HepG2 (cell line): Measurements from ENCODE around the gene GRK3. TPM values are rescaled to one million over a fixed set of nuclear protein-coding genes. Genes with fewer than 3 reads are reported as not detected.

Source experiments
- ATAC-seq: fragments of 200-7000 bp; cut with Tn5 transposase; 3 replicates; pipeline ENCODE4 v1.9.1; 2020; ENCODE audit warnings: mild to moderate bottlenecking, moderate library complexity
- BruUV-seq: library from RNA; stranded (reverse); fragments of 400-500 nt; replicated peaks from 2 replicates; lab custom pipeline; 2021; lab: Mats Ljungman, UMichigan
- CTCF ChIA-PET: fragments of 300-600 bp; formaldehyde crosslinking; extraction: SDS; loops from one replicate; lab custom pipeline; 2021; ENCODE audit warnings: low total read pairs, inconsistent platforms, low intra/inter-chr PET ratio; lab: Yijun Ruan, JAX
- POLR2A ChIA-PET: fragments of 350-600 bp; sonication (Branson Sonifier 250); formaldehyde crosslinking; loops from one replicate; lab custom pipeline; 2020; ENCODE audit warnings: antibody characterized with exemption, inconsistent platforms; lab: Yijun Ruan, JAX
- DNase-seq: peaks from one replicate; pipeline ENCODE4 v3.0.0-alpha.2; 2015; ENCODE audit warnings: low spot score
- FAIRE-seq: peaks from 3 replicates; lab custom pipeline; 2011; peaks lifted over from hg19 to GRCh38; lab: Jason Lieb, UNC
- H2AFZ ChIP-seq: one replicate; pipeline ENCODE4 v1.6.1; 2011; ENCODE audit warnings: low read length, inconsistent platforms
- H3K27ac ChIP-seq: fragments of 300-600 bp; 3 replicates; pipeline ENCODE4 v1.8.0; 2011; ENCODE audit warnings: mixed run types, mild to moderate bottlenecking, mixed read lengths, low read length, inconsistent platforms; ENCODE audit not compliant: insufficient read depth; ENCODE audit errors: extremely low read length
- H3K27me3 ChIP-seq, 2 experiments: fragments of 200-600 bp in 1 of 2; 2 replicates in 1 of 2; 3 replicates in 1 of 2; pipeline versions ENCODE4 v1.6.0 to v1.8.0; 2011; ENCODE audit warnings: low read length in 2 of 2, mild to moderate bottlenecking in 2 of 2, moderate library complexity in 2 of 2, inconsistent platforms in 1 of 2; ENCODE audit not compliant: insufficient read depth in 2 of 2, control insufficient read depth in 1 of 2
- H3K36me3 ChIP-seq, 2 experiments: fragments of 200-600 bp in 1 of 2; replicated peaks in 1 of 2; 2 replicates in 1 of 2; 3 replicates in 1 of 2; pipeline versions ENCODE4 v1.5.1 to v1.8.0; 2011; ENCODE audit warnings: low read length in 2 of 2, inconsistent platforms in 1 of 2; ENCODE audit not compliant: insufficient read depth in 2 of 2, control insufficient read depth in 1 of 2
- H3K4me1 ChIP-seq: 2 replicates; pipeline ENCODE4 v1.5.1; 2012; ENCODE audit warnings: low read length, inconsistent platforms; ENCODE audit not compliant: insufficient read depth
- H3K4me2 ChIP-seq: 2 replicates; pipeline ENCODE4 v1.6.0; 2011; ENCODE audit warnings: low read depth, low read length, inconsistent platforms
- H3K4me3 ChIP-seq, 3 experiments: fragments of 200-600 bp in 1 of 3; sonication (generic), shearing (Covaris generic) in 1 of 3; replicated peaks in 1 of 3; 2 replicates each; pipeline ENCODE4 v1.5.1; 2011 to 2016; ENCODE audit warnings: low read length in 3 of 3, inconsistent platforms in 2 of 3, low read depth in 2 of 3, mild to moderate bottlenecking in 2 of 3, control low read depth in 1 of 3, mixed read lengths in 1 of 3; ENCODE audit not compliant: insufficient read depth in 1 of 3
- H3K79me2 ChIP-seq: one replicate; pipeline ENCODE4 v1.6.1; 2011; ENCODE audit warnings: low read length, inconsistent platforms; ENCODE audit not compliant: insufficient read depth
- H3K9ac ChIP-seq: 2 replicates; pipeline ENCODE4 v1.6.0; 2011; ENCODE audit warnings: mild to moderate bottlenecking, low read depth, low read length, inconsistent platforms; ENCODE audit not compliant: insufficient read depth
- H3K9me3 ChIP-seq: 2 replicates; pipeline ENCODE4 v1.5.1; 2012; ENCODE audit warnings: mild to moderate bottlenecking, low read length
- H4K20me1 ChIP-seq: 2 replicates; pipeline ENCODE4 v1.6.0; 2011; ENCODE audit warnings: inconsistent platforms, mild to moderate bottlenecking, low read length, moderate library complexity; ENCODE audit not compliant: insufficient read depth
- ATF3 ChIP-seq: sonication (generic); formaldehyde crosslinking; IDR thresholded peaks from 2 replicates; pipeline ENCODE4 v1.4.0; 2020; ENCODE audit warnings: missing genetic modification reagents
- DNMT1 ChIP-seq: sonication (generic); formaldehyde crosslinking; IDR thresholded peaks from 2 replicates; pipeline ENCODE4 v1.5.1; 2020; ENCODE audit warnings: mild to moderate bottlenecking, missing genetic modification reagents
- FLYWCH1 ChIP-seq: sonication (generic); formaldehyde crosslinking; IDR thresholded peaks from 2 replicates; pipeline ENCODE4 v1.8.1; 2023; ENCODE audit warnings: mild to moderate bottlenecking, missing genetic modification reagents
- NAIF1 ChIP-seq: sonication (generic); formaldehyde crosslinking; IDR thresholded peaks from 2 replicates; pipeline ENCODE4 v1.5.0; 2020; ENCODE audit warnings: mild to moderate bottlenecking, missing genetic modification reagents, borderline replicate concordance
- NFKB2 ChIP-seq: sonication (generic); formaldehyde crosslinking; IDR thresholded peaks from 2 replicates; pipeline ENCODE4 v1.4.0; 2020; ENCODE audit warnings: missing genetic modification reagents, borderline replicate concordance
- NR2F6 ChIP-seq, 2 experiments: IDR thresholded peaks; 2 replicates each; pipeline ENCODE4 v1.6.1; 2016; ENCODE audit warnings: antibody characterized with exemption in 1 of 2, mild to moderate bottlenecking in 1 of 2
- PPARG ChIP-seq: conservative IDR thresholded peaks from 2 replicates; pipeline ENCODE4 v1.6.1; 2016; ENCODE audit warnings: missing biosample characterization, missing genetic modification reagents
- SMARCC2 ChIP-seq: fragments of 450-650 bp; IDR thresholded peaks from 2 replicates; pipeline ENCODE4 v1.6.1; 2017; ENCODE audit warnings: antibody characterized with exemption, mild to moderate bottlenecking
- SMC3 ChIP-seq: IDR thresholded peaks from 2 replicates; pipeline ENCODE4 v1.6.1; 2011; ENCODE audit warnings: low read length, improper control_type of control experiment
- SP140L ChIP-seq: sonication (generic); formaldehyde crosslinking; IDR thresholded peaks from 2 replicates; pipeline ENCODE4 v1.4.0; 2020; ENCODE audit warnings: missing genetic modification reagents, borderline replicate concordance
- ZNF350 ChIP-seq: sonication (generic); formaldehyde crosslinking; IDR thresholded peaks from 2 replicates; pipeline ENCODE4 v1.4.0; 2020; ENCODE audit warnings: mild to moderate bottlenecking, low read depth, missing genetic modification reagents, borderline replicate concordance
- ZNF646 ChIP-seq: sonication (generic); formaldehyde crosslinking; IDR thresholded peaks from 2 replicates; pipeline ENCODE4 v1.9.0; 2021; ENCODE audit warnings: mild to moderate bottlenecking, missing genetic modification reagents
- ZNF878 ChIP-seq: sonication (generic); formaldehyde crosslinking; IDR thresholded peaks from 2 replicates; pipeline ENCODE4 v1.8.1; 2023; ENCODE audit warnings: mild to moderate bottlenecking, missing genetic modification reagents, moderate library complexity
- WGBS: methylation state at CpG from one replicate; pipeline ENCODE4 v1.1.6; 2017; ENCODE audit warnings: low lambda C conversion rate; 5-methylcytosine and 5-hydroxymethylcytosine counted together
- in situ Hi-C: cut with HindIII; loops from 2 replicates; pipeline ENCODE4 v1.10.0; 2017; ENCODE audit warnings: low pct_unique_long_range_greater_than_20kb; ENCODE audit not compliant: extremely low pct_ligation_motif_present
- intact Hi-C: fragments of 100-400 bp; cut with micrococcal nuclease; formaldehyde crosslinking; loops from one replicate; pipeline ENCODE4 v1.10.0; 2022; ENCODE audit not compliant: unreplicated experiment
- polyA plus RNA-seq, 8 experiments: library from polyadenylated mRNA; depleted of rRNA in 3 of 8; stranded (reverse) in 7 of 8; unstranded in 1 of 8; fragments of >200 nt; fragmentation: Illumina TruSeq in 4 of 8; extraction: Trizol in 4 of 8; gene quantifications; 2 replicates each; pipeline versions ENCODE4 v1.2.1 to v1.2.3, GENCODE V29; 2011 to 2016; ENCODE audit warnings: low read depth in 4 of 8, missing spikeins in 1 of 8, mixed read lengths in 1 of 8; ENCODE audit not compliant: insufficient read depth in 1 of 8
- total RNA-seq, 5 experiments: library from RNA; depleted of rRNA; stranded (reverse); fragments of >200 nt; fragmentation: Illumina TruSeq; extraction: Trizol; gene quantifications; 2 replicates each; pipeline ENCODE4 v1.2.3, GENCODE V29; 2016; ENCODE audit warnings: low read depth in 1 of 5
- TF ChIP-seq, protein P1 (sequence below): sonication (generic); formaldehyde crosslinking; IDR thresholded peaks from 2 replicates; pipeline ENCODE4 v1.9.0; 2021; ENCODE audit warnings: missing genetic modification reagents, borderline replicate concordance

The GRK3 gene
- total and polyA plus RNA-seq, 2 of the 13 experiments (the other 11 are each of a cell fraction or from before 2014, with no cell fraction given) = 8.5 to 16.7 TPM

- Histone ChIP-seq H4K20me1 (no peaks in the 10 kb centered on the region; the same call in 1 of the 2 replicates), H3K27ac (no peak overlapping the region), H3K4me1 (no peaks in the 10 kb centered on the region), H3K79me2 (no peaks in the 10 kb centered on the region), H3K4me2 (no peak overlapping the region), H3K36me3 (peaks cover 0 to 16% of the 10 kb centered on the region in 2 experiments; a peak in 3 of 5 replicates), H2AFZ (no peak overlapping the region), H3K9me3 (no peaks in the 10 kb centered on the region), H3K27me3 (no peaks in the 10 kb centered on the region), H3K9ac (no peak overlapping the region), H3K4me3 (no peak overlapping the region)
- DNase-seq (no peak), FAIRE-seq (no peak), ATAC-seq (no peak)
- CTCF ChIA-PET = no interaction called here
- POLR2A ChIA-PET = no interaction called here
- in situ Hi-C loops = no loop called here
- WGBS = 94% methylated on average over 5 of the region's 5 CpGs
- no TSS peak for BruUV-seq
- intact Hi-C loops = no loop called here
- TF ChIP-seq ZNF646 (CRISPR knock-in tag) = no peak
- no peak for TF ChIP-seq NR2F6 (IDR thresholded peaks at IDR 0.05)
- TF ChIP-seq NR2F6 (CRISPR knock-in tag; IDR thresholded peaks at IDR 0.05) = no peak
- TF ChIP-seq PPARG (CRISPR knock-in tag) = no peak
- TF ChIP-seq NAIF1 (CRISPR knock-in tag) = no peak
- no peak for TF ChIP-seq DNMT1 (CRISPR knock-in tag)
- no peak for TF ChIP-seq FLYWCH1 (CRISPR knock-in tag)
- TF ChIP-seq ZNF350 = no peak
- no peak for TF ChIP-seq SMARCC2
- TF ChIP-seq, protein P1, sequence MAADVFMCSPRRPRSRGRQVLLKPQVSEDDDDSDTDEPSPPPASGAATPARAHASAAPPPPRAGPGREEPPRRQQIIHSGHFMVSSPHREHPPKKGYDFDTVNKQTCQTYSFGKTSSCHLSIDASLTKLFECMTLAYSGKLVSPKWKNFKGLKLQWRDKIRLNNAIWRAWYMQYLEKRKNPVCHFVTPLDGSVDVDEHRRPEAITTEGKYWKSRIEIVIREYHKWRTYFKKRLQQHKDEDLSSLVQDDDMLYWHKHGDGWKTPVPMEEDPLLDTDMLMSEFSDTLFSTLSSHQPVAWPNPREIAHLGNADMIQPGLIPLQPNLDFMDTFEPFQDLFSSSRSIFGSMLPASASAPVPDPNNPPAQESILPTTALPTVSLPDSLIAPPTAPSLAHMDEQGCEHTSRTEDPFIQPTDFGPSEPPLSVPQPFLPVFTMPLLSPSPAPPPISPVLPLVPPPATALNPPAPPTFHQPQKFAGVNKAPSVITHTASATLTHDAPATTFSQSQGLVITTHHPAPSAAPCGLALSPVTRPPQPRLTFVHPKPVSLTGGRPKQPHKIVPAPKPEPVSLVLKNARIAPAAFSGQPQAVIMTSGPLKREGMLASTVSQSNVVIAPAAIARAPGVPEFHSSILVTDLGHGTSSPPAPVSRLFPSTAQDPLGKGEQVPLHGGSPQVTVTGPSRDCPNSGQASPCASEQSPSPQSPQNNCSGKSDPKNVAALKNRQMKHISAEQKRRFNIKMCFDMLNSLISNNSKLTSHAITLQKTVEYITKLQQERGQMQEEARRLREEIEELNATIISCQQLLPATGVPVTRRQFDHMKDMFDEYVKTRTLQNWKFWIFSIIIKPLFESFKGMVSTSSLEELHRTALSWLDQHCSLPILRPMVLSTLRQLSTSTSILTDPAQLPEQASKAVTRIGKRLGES = no peak
- no peak for TF ChIP-seq SMC3
- no peak for TF ChIP-seq ATF3 (CRISPR knock-in tag)
- no peak for TF ChIP-seq NFKB2 (CRISPR knock-in tag)
- TF ChIP-seq ZNF878 (CRISPR knock-in tag) = no peak
- no peak for TF ChIP-seq SP140L
Observed at GRCh38 chr22:25697181-25697664, 132.7 kb downstream of the GRK3 start.
